ENCODE data around the gene GAL3ST2. TPM values are rescaled to one million over a fixed set of nuclear protein-coding genes. Genes with fewer than 3 reads are reported as not detected.

Gene GAL3ST2
- total and polyA plus RNA-seq, 2 of the 8 experiments (the other 6 are each of a cell fraction or from before 2014, with no cell fraction given), result not detected

DNA sequence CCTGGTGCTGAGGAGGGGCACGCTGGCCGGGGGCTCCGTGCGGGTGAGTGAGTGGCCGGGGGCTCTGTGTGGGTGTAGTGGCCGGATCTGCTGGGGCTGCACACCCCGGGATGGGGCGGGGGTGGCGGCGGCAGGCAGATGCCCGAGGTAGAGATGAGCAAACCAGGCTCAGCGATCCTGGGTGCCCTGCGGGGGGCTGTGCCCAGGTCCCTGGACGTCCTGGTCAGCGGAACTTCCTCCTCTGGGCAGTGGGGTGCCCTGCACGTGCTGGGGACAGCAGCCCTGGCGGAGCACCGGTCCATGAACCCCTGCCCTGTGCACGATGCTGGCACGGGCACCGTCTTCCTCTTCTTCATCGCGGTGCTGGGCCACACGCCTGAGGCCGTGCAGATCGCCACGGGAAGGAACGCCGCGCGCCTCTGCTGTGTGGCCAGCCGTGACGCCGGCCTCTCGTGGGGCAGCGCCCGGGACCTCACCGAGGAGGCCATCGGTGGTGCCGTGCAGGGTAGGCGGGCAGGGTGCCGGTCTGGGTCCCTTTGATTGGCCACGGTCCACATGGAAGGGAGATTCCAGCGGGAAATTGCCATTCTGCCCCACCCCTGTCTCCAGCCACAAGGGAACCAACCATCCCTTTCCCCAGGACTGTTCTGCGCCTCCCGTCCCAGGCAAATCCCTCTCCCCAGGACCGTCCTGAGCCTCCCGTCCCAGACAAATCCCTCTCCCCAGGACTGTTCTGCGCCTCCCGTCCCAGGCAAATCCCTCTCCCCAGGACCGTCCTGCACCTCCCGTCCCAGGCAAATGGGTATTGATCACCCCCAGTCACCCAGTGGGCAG, 38.2 kb downstream of the GAL3ST2 start:
- CTCF ChIA-PET (ENCODE audit: partially characterized antibody), result no interaction called here
- Histone ChIP-seq H3K27ac (ENCODE audit: low read depth, low read length) (no peak overlapping the region), H2AFZ (ENCODE audit: low read length) (no peak overlapping the region)

More for the DNA sequence above, 38.2 kb downstream of the GAL3ST2 start:
- no peaks in the 10 kb centered on the region for H3K36me3 ChIP-seq (ENCODE audit: control insufficient read depth in 2 of 4, insufficient read depth in 4 of 4, low read length in 3 of 4)
- TF ChIP-seq CBX5 (IDR thresholded peaks at IDR 0.05; ENCODE audit: low read depth, low read length) (no peak), ZNF274 (IDR thresholded peaks at IDR 0.05; ENCODE audit: borderline replicate concordance, extremely low read depth, low read length) (no peak), EP300 (IDR thresholded peaks at IDR 0.05; ENCODE audit: borderline replicate concordance in 1 of 2, low read depth in 2 of 2, low read length in 2 of 2) (no peak), ASH2L (IDR thresholded peaks at IDR 0.05; ENCODE audit: low read length) (no peak)
- TF ChIP-seq, protein P1, sequence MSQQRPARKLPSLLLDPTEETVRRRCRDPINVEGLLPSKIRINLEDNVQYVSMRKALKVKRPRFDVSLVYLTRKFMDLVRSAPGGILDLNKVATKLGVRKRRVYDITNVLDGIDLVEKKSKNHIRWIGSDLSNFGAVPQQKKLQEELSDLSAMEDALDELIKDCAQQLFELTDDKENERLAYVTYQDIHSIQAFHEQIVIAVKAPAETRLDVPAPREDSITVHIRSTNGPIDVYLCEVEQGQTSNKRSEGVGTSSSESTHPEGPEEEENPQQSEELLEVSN (IDR thresholded peaks at IDR 0.05), result 0 out of 2 replicates have a peak, but pooled peaks have one; percentile 23
- FAIRE-seq (no peak), DNase-seq (ENCODE audit: low read depth in 1 of 2, low spot score in 2 of 2) (no peak)
- H3K4ac ChIP-seq (replicated peaks; ENCODE audit: insufficient read length, low read depth, low read length), result no peak overlapping the region
- no peaks in the 10 kb centered on the region for H3K4me1 ChIP-seq (replicated peaks in 1 of 4; ENCODE audit: control insufficient read depth in 3 of 4, insufficient read depth in 4 of 4, low read length in 3 of 4)
- no peak overlapping the region for H3K23ac ChIP-seq (ENCODE audit: insufficient read length)
- H4K8ac ChIP-seq (ENCODE audit: extremely low read depth, insufficient read depth, low read length), result peak overlapping the region; percentile 57
- no peaks in the 10 kb centered on the region for H3K27me3 ChIP-seq (replicated peaks in 1 of 4; ENCODE audit: control insufficient read depth in 3 of 4, extremely low read depth in 1 of 4, insufficient read depth in 3 of 4, low read length in 3 of 4)
- WGBS, 2 experiments (ENCODE audit: extremely low coverage in 1 of 2, insufficient coverage in 1 of 2, insufficient read length in 1 of 2, insufficient replicate concordance in 2 of 2, low coverage in 1 of 2, low lambda C conversion rate in 2 of 2, missing lambda C conversion rate in 1 of 2), result 91% methylated on average over 47 of the region's 52 CpGs; no CpG with 5 or more reads in 1 of the 2 experiments
- POLR2A ChIA-PET (ENCODE audit: partially characterized antibody), result no interaction called here
- H2AK5ac ChIP-seq (ENCODE audit: low read depth, low read length), result no peak overlapping the region
- no peak overlapping the region for H4K5ac ChIP-seq (ENCODE audit: insufficient read length, low read depth, low read length)
- H3K18ac ChIP-seq (ENCODE audit: extremely low read depth, low read length), result no peak overlapping the region
- H3K14ac ChIP-seq (ENCODE audit: insufficient read length), result no peak overlapping the region
- no peak overlapping the region for H3K4me3 ChIP-seq (ENCODE audit: extremely low read depth in 1 of 4, insufficient read depth in 2 of 4, low read depth in 3 of 4, low read length in 4 of 4)
- no peak overlapping the region for H2BK120ac ChIP-seq (replicated peaks; ENCODE audit: low read depth, low read length)
- no peaks in the 10 kb centered on the region for H3K79me1 ChIP-seq (ENCODE audit: low read depth, low read length)
- peak overlapping the region; percentile 50; the same call in 1 of the 2 replicates for H2BK12ac ChIP-seq (ENCODE audit: low read depth, low read length)
- H3K56ac ChIP-seq (replicated peaks; ENCODE audit: insufficient read length, low read depth, low read length), result no peak overlapping the region
- no peaks in the 10 kb centered on the region for H4K20me1 ChIP-seq (replicated peaks in 1 of 2; ENCODE audit: control insufficient read depth in 1 of 2, insufficient read depth in 2 of 2, low read length in 2 of 2)
- no peaks in the 10 kb centered on the region for H3K23me2 ChIP-seq (ENCODE audit: low read depth, low read length)
- no peak overlapping the region for H2BK5ac ChIP-seq (ENCODE audit: low read depth, low read length)
- H3K4me2 ChIP-seq (ENCODE audit: insufficient read depth in 1 of 2, low read depth in 2 of 2, low read length in 2 of 2), result no peak overlapping the region
- H3K79me2 ChIP-seq (ENCODE audit: control insufficient read depth in 1 of 2, insufficient read depth in 2 of 2, low read length in 2 of 2), result no peaks in the 10 kb centered on the region
- no peak overlapping the region for H2BK15ac ChIP-seq (ENCODE audit: low read length)
- no peak overlapping the region for H3K9ac ChIP-seq (replicated peaks in 1 of 4; ENCODE audit: extremely low read depth in 1 of 4, low read depth in 3 of 4, low read length in 3 of 4)
- no peak overlapping the region for H2BK20ac ChIP-seq (ENCODE audit: low read length)
- no peaks in the 10 kb centered on the region for H3K9me3 ChIP-seq (ENCODE audit: insufficient read depth in 2 of 2, low read depth in 1 of 2, low read length in 1 of 2)
- no peak overlapping the region for H4K91ac ChIP-seq (replicated peaks; ENCODE audit: insufficient read length, low read length)

All from H1 (cell line).